NCI-H510A (cell line): ENCODE data around the gene ALPI.

Experiments used
- DNase-seq: peaks from one replicate; lab custom pipeline; 2025; lab: John Stamatoyannopoulos, UW

Gene ALPI

DNA sequence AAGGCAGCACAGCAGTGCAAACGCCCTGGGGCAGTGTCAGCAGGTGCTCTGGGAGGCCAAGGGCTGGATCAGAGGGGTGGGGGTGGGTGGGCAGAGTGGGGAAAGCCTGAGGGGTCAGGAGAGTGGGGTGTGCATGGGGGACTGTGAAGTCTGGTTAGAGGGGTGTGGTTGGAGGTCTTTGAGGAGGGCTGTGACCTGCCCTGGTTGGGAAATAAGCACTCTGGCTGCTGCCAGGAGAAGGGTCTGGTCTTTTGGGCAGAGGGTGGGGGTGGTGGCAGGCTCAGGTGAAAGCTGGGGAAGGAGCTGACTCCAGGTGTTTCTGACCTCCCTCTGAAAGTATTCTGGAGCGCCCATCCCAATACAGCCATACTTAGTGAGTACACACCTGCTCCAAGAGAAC lies 4.2 kb downstream of the ALPI start:
- DNase-seq, result no peak

DNA sequence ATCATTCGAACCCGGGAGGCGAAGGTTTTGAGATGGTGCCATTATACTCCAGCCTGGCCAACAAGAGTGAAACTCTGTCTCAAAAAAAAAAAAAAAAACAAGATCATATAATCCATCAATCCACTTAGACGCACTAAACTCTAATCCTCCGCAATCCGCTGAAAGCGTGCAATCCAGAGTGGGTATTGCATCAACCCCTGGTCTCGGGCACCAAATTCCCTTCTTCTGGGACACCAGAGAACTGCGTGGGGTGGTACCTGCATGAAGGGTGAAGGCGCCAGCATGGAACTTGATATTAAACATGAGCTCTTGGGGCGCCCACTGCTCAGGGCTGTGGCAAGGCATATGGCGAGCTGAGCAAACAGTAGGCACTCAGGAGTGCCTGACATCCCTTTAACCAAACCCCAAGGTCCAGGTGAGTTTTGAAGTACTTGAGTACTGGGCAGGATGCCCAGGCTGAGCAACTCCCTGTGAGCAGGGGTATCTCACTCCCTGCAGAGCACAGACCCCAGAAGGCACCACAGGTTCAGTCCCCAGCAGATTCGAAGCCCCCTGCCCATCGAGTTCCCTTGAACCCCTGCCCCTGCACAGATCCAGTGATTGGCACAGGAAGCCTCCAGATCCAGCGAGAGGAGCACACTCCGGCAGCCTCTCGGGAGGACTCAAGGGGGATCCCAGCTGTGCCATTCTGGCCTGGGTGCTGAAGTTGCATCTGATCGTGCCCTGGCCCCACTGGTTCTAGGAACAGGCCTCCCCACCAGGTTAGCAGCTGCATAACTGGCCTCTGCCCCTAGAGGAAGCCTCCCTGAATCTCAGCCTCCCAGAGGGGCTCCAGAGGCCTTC lies 8.0 kb downstream of the ALPI start:
- DNase-seq, result no peak

DNA sequence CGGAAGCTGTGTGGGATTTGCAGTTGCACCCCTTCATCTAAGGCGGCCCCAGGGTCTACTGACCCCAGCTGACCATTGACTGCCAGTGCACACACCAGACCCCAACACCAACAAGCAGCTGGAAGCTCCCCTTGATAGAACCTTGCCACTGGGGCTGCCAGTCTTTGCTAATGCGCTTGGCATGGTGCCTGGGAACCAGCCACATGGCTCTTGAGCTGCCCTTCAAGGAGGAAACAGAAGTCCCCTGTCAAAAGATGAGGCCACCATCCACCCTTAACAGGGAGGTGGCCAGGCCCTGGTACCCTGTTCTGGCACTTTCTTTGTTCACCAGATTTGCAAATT lies 8.6 kb downstream of the ALPI start:
- no peak for DNase-seq

DNA sequence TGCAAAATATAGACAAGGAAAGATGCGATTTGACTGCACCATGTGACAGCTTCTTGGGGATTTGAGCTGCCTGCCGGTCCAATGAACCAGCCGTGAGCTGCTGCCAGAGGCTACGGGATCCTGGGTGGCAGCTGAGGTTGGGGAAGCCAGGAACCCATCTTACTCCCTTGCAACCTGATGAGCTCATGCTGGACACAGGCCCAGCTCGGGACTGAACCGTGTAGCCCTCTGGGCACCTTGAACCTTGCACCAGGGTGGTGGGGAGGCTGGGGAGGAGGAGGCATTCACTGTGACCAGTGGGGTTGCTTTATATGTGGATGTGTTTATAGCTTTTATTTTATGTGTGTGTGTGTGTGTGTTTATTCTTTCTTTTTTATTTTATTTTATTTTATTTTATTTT lies 9.1 kb downstream of the ALPI start:
- no peak for DNase-seq

DNA sequence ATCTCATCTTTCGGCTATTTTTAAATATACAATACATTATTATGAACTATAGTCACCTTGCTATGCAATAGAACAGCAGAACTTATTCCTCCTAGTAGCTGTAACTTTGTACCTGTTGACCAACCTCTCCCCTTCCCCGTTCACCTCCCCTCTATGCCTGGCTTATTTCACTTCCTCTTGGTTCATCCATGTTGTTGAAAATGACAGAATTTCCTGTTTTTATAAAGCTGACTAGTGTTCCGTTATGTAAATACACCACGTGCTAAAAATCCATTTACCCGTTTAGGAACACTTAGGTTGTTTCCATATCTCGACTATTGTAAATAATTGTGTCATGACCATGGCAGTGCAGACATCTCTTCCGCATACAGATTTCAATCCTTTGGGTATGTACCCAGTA lies 10.3 kb downstream of the ALPI start:
- no peak for DNase-seq

DNA sequence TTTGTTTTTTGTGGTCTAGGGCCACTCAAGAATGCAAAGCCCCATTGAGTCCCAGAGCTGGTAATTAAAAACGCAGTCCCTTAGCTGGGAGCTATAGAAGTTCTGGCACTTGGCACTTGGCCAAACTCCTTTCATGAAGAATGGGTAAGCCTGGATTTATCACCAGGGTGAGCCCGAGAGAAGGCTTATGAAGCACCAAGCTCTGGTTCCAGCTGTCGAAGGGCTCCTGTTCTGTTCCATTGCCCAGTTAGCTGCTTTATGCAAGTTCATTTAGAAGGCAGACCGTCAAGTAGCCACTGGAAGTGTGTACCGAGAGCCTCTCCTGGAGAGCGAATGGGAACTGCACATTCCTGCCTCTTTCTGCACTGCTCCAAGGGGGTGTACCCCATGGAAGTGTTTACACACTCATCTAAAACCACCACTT lies 17.5 kb downstream of the ALPI start:
- peak; percentile 97 for DNase-seq

DNA sequence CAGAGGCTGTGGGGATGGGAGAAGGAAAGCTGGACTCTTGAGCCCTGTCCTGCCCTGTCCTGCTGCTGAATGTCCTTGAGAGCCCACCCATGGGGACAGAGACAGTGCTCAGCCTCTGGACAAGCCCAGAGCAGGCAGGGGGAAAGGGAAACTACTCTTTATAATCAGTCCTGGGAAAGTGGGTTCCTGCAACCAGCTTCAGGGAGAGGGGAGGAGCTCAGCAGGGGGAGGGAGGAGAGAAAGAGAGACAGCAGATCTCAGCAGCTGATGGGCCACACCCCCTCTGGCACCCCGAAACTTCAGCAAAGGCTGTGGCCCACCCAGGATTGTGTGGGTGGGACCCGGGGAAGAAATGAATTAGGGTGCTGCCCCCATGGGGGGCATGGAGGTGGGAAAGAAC lies 20.1 kb downstream of the ALPI start:
- no peak for DNase-seq

DNA sequence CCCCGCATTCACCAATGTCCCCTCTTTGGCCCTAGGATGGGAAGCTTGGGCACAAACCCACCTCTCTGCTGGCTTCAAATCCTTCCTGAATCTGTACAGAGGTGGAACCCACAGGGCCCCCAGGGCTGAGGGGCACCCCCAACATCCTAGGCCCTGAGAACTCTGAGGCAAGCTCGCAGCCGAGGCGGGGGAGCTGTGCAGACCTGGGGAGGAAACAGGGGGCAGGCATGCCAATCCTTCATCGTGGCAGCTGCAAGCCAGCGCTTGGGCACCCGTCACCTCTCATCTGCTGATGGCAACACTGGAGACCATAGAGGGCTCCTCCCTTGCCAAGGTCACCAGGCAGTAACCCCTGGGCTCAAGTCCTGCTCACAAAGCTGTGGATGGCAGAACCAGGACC lies 20.8 kb downstream of the ALPI start:
- DNase-seq, result no peak

DNA sequence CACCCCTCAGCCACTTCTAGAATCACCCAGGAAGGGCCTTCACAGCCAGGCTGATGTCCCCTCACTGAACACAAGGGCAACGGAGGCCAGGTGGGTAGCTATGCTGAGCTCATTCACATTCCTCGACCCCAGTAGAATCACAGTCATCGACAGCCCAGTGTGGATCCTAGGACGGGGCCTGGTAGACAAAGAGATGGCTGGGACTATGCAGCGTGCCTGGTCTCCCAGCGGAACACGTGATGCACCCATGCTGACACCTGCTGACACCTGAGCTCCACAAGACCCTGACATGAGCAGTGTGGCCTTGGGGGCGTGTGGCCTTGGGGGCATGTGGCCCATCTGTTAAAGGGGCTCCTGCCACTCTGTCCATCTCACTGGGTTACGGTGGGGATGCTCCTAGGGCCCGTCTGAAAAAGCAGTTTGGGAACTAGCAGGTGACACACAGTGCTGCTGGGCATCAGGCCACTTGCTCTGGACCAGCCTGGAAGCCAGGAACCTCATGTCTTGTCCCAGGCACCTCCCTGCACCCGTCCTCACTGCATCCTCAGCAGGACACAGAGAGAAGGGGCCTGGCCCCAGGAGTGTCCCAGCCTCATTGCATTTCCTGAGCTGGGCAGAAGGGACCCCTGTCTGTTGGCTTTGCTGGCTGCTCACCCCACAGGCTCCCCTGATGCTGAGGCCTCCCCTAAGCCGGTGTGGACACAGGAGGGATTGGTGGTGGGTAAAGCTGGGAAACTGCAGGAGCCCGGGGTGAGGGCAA lies 22.0 kb downstream of the ALPI start:
- no peak for DNase-seq

DNA sequence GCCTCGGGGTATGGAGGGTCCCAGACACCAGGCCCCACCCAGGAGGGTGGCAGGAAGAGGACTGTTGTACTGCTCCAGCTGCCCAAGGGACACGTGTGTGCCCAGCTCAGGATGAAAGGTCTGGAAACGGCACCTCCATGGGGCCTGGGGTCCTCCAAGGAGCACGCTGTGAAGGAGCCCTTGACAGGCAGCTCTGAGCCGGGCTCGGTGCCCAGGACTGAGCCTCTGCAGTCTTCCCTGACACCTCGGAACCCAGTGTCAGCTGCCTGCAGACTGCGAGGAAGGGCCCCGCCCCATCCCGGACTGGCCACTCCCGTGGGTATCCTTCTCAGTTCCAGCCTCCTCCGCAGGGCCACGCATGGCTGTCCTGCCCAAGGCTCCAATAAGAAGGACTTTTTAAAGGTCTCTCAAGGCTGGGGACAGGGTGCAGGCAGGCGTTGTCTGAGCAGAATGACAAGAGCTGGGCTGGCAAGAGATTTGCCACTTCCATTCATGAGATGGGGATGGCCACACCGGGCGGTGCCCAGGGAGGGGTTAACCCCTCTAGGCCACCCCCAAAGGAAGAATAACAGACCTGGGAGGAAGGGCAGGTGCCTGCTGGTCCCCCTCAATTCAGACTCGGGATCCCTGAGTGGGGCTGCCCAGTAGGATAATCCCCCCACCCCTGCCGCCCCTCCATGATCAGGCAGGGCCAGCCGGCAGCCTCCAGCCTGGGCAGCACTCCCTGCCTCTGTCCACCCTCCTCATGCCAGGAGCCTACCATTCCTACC lies 22.8 kb downstream of the ALPI start:
- DNase-seq, result no peak

DNA sequence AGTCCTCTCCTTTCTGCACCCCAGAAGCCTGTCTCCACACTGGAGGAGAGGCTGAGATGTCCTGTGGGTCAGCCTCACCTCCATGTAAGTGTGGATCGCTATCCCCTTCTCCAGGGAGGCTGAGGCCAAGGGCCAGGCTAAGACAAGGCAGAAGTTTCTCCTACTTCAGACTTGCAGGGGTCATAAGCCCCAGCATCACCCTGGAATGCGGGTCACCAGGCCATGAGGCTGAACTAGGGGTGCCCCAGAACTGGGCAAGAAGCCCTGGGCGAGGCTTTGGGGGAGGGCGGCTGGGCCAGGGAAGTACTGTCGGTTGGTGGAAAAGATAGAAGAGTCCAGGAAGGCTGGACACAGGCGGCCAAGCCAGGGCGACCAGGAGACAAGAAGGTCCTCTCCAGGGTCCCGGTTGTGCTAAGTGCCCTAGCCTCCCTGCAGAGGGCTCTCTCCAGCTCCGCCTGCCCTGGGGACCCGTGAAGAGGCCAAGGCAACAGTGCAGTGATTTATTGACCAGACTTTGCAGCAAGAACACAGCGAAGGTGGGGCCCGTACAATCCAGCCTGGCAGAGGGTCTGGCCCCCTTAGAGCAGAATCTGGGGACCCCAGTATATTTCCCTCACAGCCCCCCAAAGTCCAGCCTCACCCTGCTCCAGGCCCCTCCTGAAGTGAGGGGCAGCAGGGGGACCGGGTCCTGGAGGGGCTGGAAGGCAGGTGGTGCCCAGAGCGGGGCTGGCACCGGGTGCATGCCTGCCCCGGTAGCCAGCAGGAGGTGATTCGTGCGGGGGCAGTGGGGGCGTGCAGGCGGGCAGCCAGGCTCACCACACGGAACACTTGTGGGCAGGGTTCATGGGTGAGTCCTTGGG lies 23.6 kb downstream of the ALPI start:
- no peak for DNase-seq

DNA sequence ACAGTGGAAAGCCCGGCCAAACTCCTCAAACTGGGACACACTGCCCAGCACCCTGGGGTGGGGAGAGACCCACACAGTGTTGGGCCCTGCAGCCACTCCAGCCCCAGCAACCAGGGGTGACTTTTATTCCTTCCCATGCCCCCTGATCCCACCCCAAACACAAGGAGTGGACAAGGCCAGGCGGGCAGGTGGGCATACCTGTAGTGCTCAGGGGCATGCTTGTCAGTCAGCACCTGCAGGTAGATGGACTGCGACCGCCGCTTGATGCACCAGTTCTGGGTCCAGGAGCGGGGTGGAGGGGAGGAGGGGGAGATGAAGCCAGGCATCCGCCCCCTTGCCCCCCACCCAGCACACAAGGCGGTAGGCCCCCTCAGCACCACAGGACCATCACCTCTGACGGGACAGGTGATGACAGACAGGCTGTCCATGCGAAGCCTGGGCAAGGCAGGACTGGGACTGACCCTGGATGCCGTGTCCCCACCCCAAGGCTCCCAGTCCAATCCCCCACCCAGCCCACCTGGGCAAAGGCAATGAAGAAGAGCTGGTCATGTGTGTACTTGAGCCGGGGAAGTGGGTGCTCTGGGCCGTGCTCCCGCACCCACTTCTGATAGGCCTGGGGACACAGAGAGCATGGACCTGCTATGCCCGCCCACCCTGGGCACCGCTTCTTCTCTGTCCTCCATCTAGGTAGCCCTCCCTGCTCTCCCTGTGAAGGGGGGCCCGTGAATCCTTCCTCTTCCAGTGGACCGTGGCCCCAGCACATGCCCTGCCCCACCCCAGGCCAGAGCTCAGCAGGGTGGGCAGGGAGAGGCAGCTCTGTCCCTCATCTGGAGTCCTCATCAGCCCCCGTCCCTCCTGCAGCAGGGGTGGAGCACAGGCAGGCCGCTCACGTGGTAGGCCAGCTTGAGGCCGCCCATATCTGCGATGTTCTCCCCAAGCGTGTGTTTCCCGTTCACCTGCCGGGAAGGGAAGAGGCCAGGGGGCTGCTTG lies 24.5 kb downstream of the ALPI start:
- DNase-seq, result no peak

DNA sequence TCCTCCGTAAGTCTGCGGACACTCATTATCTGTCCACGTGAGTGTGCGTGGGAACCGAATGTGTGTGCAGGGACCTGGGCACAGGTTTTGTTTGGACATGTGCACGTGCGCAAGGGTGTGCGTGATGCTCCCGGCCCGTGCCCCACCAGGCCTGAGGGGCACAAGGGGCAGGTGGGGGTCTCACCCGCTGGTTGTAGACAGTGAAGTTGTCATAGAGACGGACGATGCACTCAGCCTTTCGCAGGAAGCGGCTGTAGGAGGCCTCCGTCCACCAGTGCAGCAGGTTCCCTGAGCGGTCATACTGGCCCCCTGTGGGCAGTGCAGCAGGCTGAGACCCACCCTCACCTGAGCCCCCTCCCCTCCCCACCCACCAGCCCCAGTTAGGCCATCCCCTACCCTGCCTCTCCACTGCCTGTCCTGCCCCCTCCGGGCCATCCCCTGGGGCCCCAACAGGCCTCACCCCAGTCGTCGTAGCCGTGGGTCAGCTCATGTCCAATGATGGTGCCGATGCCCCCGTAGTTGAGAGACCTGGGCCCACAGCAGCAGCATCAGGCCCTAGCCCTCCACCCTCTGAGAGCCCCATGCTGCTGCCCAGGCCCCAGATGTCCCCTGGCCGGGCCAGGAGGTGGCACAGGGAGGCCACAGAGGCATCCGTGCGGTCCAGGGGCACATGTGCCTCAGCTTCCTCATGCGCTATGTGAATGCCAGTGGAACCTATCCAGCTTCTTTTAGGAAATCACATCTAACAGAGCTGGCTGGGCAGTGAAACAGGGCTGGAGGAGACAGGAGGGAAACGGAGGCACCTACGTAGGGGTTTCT lies 25.6 kb downstream of the ALPI start:
- DNase-seq, result no peak

DNA sequence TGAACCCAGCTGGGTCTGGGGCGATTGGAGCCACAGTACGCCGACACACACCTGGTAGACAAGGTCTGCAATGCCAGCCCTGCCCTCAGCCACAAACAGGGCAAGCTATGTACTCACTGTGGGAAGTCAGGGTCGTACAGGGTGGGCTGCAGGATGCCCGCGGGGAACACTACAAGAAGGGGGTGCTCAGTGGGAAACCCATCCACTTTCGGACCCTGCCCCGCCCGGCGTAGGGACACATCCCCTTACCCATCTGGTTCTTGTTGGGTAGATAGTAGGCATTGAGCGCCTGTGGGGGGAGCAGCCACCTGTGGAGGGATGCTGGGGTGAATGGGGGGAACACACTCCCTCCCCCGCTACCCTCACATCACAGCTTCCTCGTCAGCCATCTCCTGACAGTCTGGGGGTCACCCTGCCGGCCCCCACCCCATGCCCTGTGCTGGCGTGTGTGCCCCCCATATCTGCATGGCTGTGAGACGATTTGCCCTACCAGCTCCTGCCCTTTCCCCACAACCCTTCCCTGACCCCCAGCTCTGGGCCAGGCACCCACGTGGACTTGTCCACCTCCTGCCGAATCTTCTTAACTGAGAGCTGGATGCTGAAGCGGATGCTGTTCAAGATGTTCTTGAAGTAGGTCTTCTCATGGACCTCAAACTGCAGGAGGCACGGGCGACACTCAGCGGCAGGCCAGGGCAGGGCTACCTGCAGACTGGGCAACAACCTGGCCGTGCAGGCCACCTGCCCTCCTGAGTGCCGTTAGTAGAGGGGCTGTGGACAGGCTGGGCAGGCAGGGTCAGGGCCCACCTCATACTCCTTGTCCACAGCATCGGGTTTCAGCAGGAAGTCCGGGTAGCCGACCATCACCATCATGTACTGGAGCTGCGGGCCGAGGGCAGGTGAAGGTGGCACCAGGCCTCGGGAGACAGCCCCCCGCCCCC lies 26.6 kb downstream of the ALPI start:
- DNase-seq, result no peak

DNA sequence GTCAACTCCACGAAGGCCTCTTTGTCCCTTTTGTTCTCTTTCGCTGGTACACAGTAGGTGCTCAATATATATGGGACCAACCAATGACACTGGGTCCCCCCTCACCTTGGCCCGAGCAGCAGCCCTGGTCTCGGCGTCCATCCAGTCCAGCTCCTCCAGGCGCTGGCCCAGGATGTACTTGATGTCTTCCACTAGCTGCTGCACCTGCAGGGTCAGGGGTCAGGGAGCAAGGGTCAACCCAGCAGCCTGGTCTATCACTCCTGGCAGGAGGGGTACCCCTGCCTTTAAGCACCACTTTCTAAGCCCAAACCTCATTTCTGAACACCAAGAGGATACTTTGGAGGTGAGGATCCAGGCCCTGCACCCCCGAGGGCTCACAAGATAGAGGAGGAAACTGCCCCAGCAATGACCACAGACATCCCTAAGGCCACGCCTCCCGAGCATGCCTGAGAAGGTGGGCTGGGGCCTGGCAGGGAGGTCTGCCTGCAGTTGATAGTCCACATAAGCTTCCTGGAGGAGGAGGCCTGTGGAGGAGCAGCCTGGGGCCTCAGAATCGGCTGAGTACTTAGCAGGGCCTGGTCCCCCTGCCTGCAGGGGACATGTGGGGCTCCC lies 27.5 kb downstream of the ALPI start:
- no peak for DNase-seq

DNA sequence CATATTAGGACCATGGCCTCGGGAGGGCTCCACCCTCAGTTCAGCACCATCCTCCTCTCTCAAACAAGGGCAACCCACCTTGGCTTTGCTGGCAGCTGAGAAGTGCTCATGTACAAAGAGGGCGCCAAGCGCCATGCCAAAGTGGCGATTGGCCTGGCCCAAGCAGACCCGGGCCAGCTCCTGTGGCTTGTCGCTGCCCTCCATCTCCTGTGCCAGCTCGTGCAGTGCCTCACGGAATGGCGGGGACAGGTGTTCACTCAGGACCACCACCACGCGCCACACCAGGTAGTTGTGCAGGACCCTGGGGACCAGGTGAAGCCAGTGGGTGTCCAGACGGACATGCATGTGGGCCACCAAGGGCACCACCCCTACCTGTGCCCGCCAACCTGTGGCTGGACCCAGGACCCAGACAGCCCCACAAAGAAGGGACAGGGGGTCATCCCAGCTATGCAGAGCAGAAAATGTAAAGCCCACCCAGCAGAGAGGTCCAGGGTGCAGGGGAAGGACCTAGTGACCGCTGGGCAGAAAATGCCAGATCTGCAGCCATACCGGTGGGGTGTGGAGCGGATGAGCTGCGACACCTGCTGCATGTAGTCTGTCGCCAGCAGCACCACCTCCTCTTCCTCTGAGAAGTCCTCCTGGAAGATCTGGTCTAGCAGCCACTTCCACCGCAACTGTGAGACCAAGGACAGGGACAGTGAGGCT lies 28.1 kb downstream of the ALPI start:
- DNase-seq, result no peak

DNA sequence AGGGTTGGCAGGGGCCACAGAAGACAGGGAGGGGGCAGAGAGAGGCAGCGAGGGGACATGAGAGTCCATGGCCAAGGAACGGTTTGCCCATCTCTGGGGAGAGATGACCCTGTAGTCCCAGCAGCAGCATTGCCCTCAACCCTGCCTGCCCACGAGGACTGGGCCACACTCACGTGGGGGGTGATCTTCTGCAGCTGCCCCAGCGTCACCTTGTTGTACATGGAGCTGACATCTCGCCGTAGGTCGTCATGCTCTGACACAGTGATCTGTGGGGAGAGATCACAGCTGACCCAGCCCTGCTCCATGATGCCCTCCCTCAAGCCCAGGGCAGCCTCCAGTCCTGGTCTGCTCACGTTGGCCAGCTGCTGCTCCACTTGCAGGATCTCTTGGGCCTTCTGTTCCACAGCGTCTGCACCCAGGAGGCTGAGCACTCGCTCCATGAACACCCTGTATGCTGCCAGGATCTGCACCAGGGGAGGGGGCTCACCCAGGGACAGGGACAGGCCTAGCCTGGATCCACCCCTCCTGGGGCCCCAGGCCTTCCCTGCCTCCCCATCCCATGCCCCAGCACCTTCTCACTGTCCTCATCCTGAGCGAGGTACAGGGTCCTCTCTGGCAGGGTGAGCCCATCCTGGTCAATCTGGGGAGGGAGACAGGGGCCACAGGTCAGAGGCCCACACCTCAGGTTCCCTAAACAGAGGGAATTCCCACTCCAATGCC lies 28.8 kb downstream of the ALPI start:
- DNase-seq, result no peak
